ENCODE results near the gene RNF11. TPM values are rescaled to one million over a fixed set of nuclear protein-coding genes. Genes with fewer than 3 reads are reported as not detected.

The RNF11 gene
- total RNA-seq, 2 experiments from 2014 or later, result 21.5 to 22.6 TPM

GRCh38 chr1:51289676-51290488 is 53.8 kb downstream of the RNF11 start:
- Mint-ChIP-seq H3K27me3 (no peaks in the 10 kb centered on the region), H3K9me3 (no peaks in the 10 kb centered on the region)
- CTCF ChIA-PET, result no interaction called here

GRCh38 chr1:51290489-51290847 is 54.4 kb downstream of the RNF11 start:
- no peak for ATAC-seq
- Mint-ChIP-seq H3K4me3 (no peak overlapping the region), H3K4me1 (ENCODE audit: low read depth) (peaks cover 6% of the 10 kb centered on the region), H3K27ac (no peak overlapping the region), H3K36me3 (ENCODE audit: low read depth) (no peaks in the 10 kb centered on the region), H3K9me3 (no peaks in the 10 kb centered on the region), H3K27me3 (no peaks in the 10 kb centered on the region)
- intact Hi-C loops (cut with micrococcal nuclease), result no loop called here
- no peak for TF ChIP-seq CTCF (IDR thresholded peaks at IDR 0.05)
- DNase-seq, result no peak
- ChIA-PET POLR2A (no interaction called here), CTCF (no interaction called here)

More at GRCh38 chr1:51289676-51290488, 53.8 kb downstream of the RNF11 start:
- DNase-seq (no peak), ATAC-seq (no peak)
- no peak overlapping the region for H3K27ac Mint-ChIP-seq
- no peaks in the 10 kb centered on the region for H3K36me3 Mint-ChIP-seq (ENCODE audit: low read depth)
- peaks cover 7% of the 10 kb centered on the region for H3K4me1 Mint-ChIP-seq (ENCODE audit: low read depth)
- POLR2A ChIA-PET, result no interaction called here
- intact Hi-C loops (cut with micrococcal nuclease), result no loop called here
- TF ChIP-seq CTCF (IDR thresholded peaks at IDR 0.05), result no peak
- no peak overlapping the region for H3K4me3 Mint-ChIP-seq

GRCh38 chr1:51293898-51294515 is 57.9 kb downstream of the RNF11 start:
- intact Hi-C loops (cut with micrococcal nuclease), result no loop called here
- POLR2A ChIA-PET, result no interaction called here

DNA sequence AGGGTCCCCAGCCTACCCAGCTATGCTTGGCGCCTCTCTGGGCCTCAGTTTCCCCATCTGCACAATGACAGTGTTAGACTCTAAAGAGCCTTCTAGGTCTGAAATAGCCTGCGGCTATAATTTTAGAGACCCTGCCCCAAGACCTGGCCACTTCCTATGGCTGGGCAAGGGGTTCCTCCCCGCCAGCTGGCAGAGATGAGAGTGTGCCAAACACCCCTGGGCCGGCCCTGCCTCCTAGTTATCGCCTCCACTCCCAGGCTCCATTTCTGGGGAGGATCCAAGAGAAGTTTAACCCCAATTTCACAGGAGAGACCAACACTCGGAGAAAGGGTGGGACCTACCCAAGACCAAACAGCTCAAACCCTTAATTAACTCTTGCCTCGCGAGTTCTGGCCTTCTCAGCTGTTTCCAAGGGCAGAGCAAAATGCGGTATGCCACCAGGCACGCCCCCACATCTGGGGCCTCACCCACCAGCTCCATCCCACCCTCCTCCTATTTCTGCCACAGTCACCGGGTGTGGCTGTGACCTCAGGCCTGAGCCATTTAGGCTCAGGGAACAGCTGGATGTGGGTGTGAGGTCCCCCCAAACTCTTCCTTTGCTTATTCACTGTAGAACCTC is 58.6 kb downstream of the RNF11 start:
- no peak for TF ChIP-seq CTCF (IDR thresholded peaks at IDR 0.05)
- ChIA-PET CTCF (interaction anchor here (1.6 to 4.0 kb wide), 6 partner anchors 7 to 104 kb away, joined by 3 to 63 read pairs (median 24); no protein-coding TSS in a partner anchor), POLR2A (interaction anchor here (1.5 kb wide), 1 partner anchor 20 kb away, joined by 3 read pairs; no protein-coding TSS in a partner anchor)
- no peak overlapping the region for H3K4me3 Mint-ChIP-seq
- no peak for ATAC-seq
- no peaks in the 10 kb centered on the region for H3K27me3 Mint-ChIP-seq
- DNase-seq, result no peak
- no peaks in the 10 kb centered on the region for H3K36me3 Mint-ChIP-seq (ENCODE audit: low read depth)
- intact Hi-C loops (cut with micrococcal nuclease), result no loop called here
- peaks cover 17% of the 10 kb centered on the region for H3K4me1 Mint-ChIP-seq (ENCODE audit: low read depth)
- H3K27ac Mint-ChIP-seq, result no peak overlapping the region
- H3K9me3 Mint-ChIP-seq, result no peaks in the 10 kb centered on the region

More at GRCh38 chr1:51293898-51294515, 57.9 kb downstream of the RNF11 start:
- Mint-ChIP-seq H3K36me3 (ENCODE audit: low read depth) (no peaks in the 10 kb centered on the region), H3K9me3 (no peaks in the 10 kb centered on the region), H3K27me3 (no peaks in the 10 kb centered on the region), H3K4me1 (ENCODE audit: low read depth) (peaks cover 17% of the 10 kb centered on the region), H3K4me3 (no peak overlapping the region), H3K27ac (no peak overlapping the region)
- no peak for TF ChIP-seq CTCF (IDR thresholded peaks at IDR 0.05)
- no peak for DNase-seq
- CTCF ChIA-PET, result interaction anchor here (1.6 to 4.0 kb wide), 2 partner anchors 39 to 103 kb away, joined by 3 to 63 read pairs; no protein-coding TSS in a partner anchor
- no peak for ATAC-seq

All from activated CD8-positive, alpha-beta T cell treated with anti-CD3 and anti-CD28 coated beads for 36 hours (primary cell).